Upper lobe of left lung (tissue), 4 donors: ENCODE data around the gene NPBWR2.

Source experiments
- CTCF ChIP-seq, 6 experiments: fragments of 450-650 bp in 4 of 6; fragments of 200-600 bp in 2 of 6; sonication (generic) in 2 of 6; IDR thresholded peaks; one replicate each; pipeline ENCODE4 v1.5.1; 2016 to 2019; ENCODE audit warnings: antibody characterized with exemption in 6 of 6
- EP300 ChIP-seq, 4 donors: sonication (generic); formaldehyde crosslinking; IDR thresholded peaks; one replicate each; pipeline ENCODE4 v1.5.1; 2017; ENCODE audit warnings: antibody characterized with exemption in 4 of 4, control low read depth in 2 of 4
- POLR2A ChIP-seq, 4 donors: fragments of 450-650 bp; IDR thresholded peaks; one replicate each; pipeline ENCODE4 v1.5.1; 2016 to 2017; ENCODE audit warnings: antibody characterized with exemption in 4 of 4, mild to moderate bottlenecking in 2 of 4

DNA sequence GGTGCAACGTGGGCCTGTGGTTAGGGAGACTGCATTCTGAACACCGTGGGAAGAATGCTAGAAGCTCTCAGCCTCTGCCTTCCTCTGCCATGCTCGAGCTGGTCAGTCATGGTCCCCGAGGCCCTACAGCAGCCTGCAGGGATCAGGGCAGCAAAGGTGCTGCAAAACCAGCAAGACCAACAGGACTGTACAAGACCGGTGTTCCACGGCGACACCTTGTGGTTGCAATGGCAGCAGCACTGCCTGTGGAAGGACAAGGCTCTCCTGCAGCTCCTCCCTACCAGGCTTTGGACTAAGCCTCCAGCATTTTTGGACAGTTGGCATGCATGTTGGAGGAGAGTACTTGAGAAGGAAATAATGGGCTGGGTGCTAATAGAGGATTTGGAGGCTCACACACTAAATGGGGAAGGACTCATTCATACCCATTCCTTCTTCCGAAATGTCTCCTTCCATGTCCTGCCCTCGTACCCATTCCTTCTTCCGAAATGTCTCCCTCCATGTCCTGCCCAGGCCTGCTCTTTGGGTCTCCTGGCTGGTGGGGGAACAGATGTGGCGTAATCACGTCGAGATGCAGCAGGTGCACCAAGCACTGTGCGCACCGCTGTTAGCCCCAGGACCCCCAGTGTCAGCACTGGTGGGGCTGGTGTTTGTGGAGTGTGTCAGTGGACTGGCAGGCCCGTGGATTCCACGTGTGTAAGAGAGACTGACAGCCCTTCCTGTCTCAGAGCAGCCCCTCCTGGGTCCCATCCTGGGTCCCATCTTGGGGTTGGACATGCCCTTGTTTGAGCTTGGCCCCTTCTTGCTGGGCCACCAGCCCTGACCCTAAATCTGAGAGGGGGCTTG is 38.3 kb upstream of the NPBWR2 start:
- TF ChIP-seq POLR2A (IDR thresholded peaks at IDR 0.05) (no peak), CTCF (IDR thresholded peaks at IDR 0.05) (no peak), EP300 (IDR thresholded peaks at IDR 0.05) (no peak)
